SKM-1 treated with dmso at 0.1 percent for 144 hours (cell line): ENCODE measurements around the gene APOL4.
"Not testable (repeated sequence)": the region's sequence is repeated elsewhere in the genome, so short reads cannot be mapped to it uniquely, and the experiment has no call there.

ENCODE experiments used
- DNase-seq: peaks from one replicate; lab custom pipeline; 2025; ENCODE audit not compliant: unreplicated experiment; lab: John Stamatoyannopoulos, UW

Gene APOL4

GRCh38 chr22:36232715-36233401 lies 31.2 kb upstream of the APOL4 start:
- no peak for DNase-seq

- DNase-seq = not testable (repeated sequence)
These were observed 29.4 kb upstream of the APOL4 start for GRCh38 chr22:36231051-36231450.

GRCh38 chr22:36229649-36230048 lies 28.0 kb upstream of the APOL4 start:
- not testable (repeated sequence) for DNase-seq

GRCh38 chr22:36228944-36229343 lies 27.3 kb upstream of the APOL4 start:
- no peak for DNase-seq

- DNase-seq = not testable (repeated sequence)
These were observed 26.8 kb upstream of the APOL4 start for GRCh38 chr22:36228369-36228768.

GRCh38 chr22:36227806-36228205 lies 26.2 kb upstream of the APOL4 start:
- no peak for DNase-seq

- DNase-seq = no peak
These were observed 25.8 kb upstream of the APOL4 start for GRCh38 chr22:36227396-36227795.

- no peak for DNase-seq
These were observed 24.6 kb upstream of the APOL4 start for GRCh38 chr22:36226189-36226588.

- DNase-seq = no peak
These were observed 23.8 kb upstream of the APOL4 start for GRCh38 chr22:36225333-36225922.

GRCh38 chr22:36224245-36224644 lies 22.6 kb upstream of the APOL4 start:
- no peak for DNase-seq

- no peak for DNase-seq
These were observed 21.9 kb upstream of the APOL4 start for GRCh38 chr22:36223504-36223903.

GRCh38 chr22:36222887-36223450 lies 21.4 kb upstream of the APOL4 start:
- no peak for DNase-seq

GRCh38 chr22:36221799-36222751 lies 20.5 kb upstream of the APOL4 start:
- DNase-seq = peak; percentile 31

- DNase-seq = no peak
These were observed 18.9 kb upstream of the APOL4 start for GRCh38 chr22:36220451-36220921.

GRCh38 chr22:36218648-36219193 lies 17.1 kb upstream of the APOL4 start:
- DNase-seq = no peak

GRCh38 chr22:36215981-36216380 lies 14.4 kb upstream of the APOL4 start:
- DNase-seq = no peak

- DNase-seq = no peak
These were observed 12.0 kb upstream of the APOL4 start for GRCh38 chr22:36213586-36213985.

- peak; percentile 81 for DNase-seq
These were observed 11.3 kb upstream of the APOL4 start for GRCh38 chr22:36212901-36213300.

GRCh38 chr22:36211237-36211861 lies 9.7 kb upstream of the APOL4 start:
- peak; percentile 76 for DNase-seq

GRCh38 chr22:36210224-36210623 lies 8.6 kb upstream of the APOL4 start:
- DNase-seq = no peak
